Dermis microvascular lymphatic vessel endothelial cell (primary cell): ENCODE measurements around the gene HOXC9. TPM values are rescaled to one million over a fixed set of nuclear protein-coding genes. Genes with fewer than 3 reads are reported as not detected.
"Not testable (repeated sequence)": the region's sequence is repeated elsewhere in the genome, so short reads cannot be mapped to it uniquely, and the experiment has no call there.

Experiments used
- DNase-seq, 2 donors: peaks; one replicate each; pipeline versions ENCODE4 v3.0.0 to v3.0.0-alpha.2; 2010; ENCODE audit warnings: low read depth in 2 of 2
- total RNA-seq: library from RNA; depleted of rRNA; stranded (reverse); fragments of >200 nt; gene quantifications from 2 replicates; pipeline ENCODE4 v1.2.1, GENCODE V29; 2014

HOXC9 gene
- total RNA-seq, 1 donor from 2014 or later = 0.13 TPM

- DNase-seq = no peak
Measured at GRCh38 chr12:54038871-54039414, 39.0 kb downstream of the HOXC9 start.

- DNase-seq = no peak
Measured at GRCh38 chr12:54039417-54040147, 39.6 kb downstream of the HOXC9 start.

DNA sequence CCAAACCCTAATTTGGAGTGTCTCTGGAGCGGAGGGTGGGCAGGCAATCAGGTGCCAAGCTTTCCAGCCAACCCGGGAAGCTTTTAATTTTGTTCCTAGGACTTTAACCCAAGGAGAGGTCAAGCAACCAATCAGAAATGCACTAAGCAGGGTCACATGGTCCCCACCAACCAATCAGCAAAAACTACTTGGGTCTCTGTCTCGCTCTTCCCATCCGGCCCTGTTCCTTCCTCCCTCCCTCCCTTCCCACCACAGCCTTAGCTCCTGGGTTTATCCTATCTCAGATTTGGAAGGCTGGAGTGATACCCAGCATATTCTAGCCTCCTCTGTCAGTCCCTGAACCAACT lies 40.2 kb downstream of the HOXC9 start:
- DNase-seq = no peak

- DNase-seq = no peak
Measured at GRCh38 chr12:54040648-54041047, 40.7 kb downstream of the HOXC9 start.

DNA sequence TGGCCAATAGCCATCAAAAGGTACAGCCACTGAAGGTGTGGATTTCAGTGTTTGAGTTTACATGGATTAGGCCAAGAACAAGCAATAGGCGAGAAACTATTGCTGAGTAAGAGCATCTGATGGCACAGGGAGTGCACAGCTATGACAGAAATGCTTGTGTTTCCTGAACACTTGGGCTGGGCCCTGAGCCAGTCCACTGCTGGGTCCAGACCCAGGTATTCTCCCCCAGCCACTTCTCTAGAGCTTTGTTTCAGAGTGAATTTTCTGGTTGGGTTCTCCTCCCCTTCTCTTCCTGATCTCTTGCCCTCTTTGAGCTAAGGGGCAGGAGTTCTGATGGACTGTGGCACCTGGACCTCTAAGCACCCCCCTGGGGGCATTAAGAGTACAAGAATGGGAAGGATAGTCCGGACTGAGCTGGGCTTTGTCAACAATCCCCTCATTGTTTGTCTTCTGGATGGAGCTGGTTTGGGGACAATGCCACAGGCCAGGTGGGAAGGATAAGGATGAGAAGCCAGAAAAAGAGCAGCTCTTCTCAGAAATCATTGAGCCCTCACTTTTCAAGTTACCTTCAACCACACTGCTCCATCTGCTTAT lies 41.2 kb downstream of the HOXC9 start:
- DNase-seq = no peak

GRCh38 chr12:54042033-54042432 lies 42.1 kb downstream of the HOXC9 start:
- not testable (repeated sequence) for DNase-seq

- DNase-seq = no peak
Measured at GRCh38 chr12:54042970-54043853, 43.3 kb downstream of the HOXC9 start.

DNA sequence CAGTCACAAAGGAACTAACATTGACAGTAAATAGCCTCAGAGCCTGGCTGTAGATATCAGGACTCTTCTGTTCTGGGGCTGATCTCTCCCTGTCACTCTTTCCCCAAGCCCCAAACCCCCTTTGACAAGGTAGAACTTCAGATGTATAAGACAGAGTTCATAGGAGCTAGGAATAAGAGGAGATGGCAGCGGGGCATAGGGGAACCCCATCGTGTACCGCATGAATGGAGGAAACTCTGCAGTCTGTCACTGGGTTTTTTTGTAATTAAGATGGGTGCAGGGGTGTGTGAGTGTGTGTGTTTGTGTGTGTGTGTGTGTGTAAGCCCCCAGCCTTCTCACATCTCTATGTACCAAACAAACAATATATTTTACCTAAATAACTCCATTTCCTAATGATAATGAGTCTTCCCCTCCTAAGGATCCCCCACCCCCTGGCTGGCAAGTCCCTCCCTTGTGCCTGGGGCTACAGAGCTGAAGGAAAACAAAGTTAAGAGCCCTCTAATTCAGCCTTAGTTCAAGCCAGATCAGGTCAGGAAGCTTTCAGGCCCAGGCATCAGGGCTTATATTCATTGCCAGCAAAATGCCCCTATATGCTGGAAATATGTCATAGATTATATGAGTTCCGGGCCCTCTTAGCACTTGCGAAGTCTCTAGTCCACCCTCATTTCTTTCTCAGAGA lies 44.6 kb downstream of the HOXC9 start:
- DNase-seq = no peak

GRCh38 chr12:54045401-54045800 lies 45.4 kb downstream of the HOXC9 start:
- DNase-seq = no peak

DNA sequence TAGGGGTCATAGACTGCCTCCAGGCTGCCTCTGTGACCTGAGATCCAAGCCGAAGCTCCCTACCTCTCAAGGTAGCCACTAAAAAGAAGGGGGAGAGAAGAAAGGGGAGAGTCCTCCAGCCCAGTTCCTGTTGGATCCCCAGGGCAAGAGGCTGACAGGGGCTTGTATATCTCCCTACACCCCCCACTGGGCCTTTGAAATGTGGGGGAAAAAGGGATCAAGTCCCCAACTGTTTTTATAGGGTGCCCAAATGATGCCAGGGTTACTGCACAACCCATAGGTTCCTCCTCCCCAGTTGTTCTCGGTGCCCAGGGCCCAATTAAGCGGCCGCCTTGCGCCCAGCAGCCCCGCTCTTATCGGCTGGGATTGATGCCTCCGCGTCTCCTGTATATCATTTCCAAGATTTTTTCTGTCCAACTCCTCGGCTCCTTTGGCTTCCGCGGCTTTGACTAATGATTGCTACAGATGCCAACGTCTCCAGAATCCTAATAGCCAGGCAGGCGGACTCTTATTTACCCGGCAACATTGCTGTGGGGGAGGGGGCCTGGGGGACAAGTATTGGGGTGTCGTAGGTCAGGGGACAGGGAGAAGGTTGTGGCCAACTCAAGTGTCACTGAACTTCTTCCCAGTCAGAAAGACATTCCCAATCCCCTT lies 46.0 kb downstream of the HOXC9 start:
- DNase-seq = no peak

- no peak for DNase-seq
Measured at GRCh38 chr12:54046809-54047159, 46.8 kb downstream of the HOXC9 start.

DNA sequence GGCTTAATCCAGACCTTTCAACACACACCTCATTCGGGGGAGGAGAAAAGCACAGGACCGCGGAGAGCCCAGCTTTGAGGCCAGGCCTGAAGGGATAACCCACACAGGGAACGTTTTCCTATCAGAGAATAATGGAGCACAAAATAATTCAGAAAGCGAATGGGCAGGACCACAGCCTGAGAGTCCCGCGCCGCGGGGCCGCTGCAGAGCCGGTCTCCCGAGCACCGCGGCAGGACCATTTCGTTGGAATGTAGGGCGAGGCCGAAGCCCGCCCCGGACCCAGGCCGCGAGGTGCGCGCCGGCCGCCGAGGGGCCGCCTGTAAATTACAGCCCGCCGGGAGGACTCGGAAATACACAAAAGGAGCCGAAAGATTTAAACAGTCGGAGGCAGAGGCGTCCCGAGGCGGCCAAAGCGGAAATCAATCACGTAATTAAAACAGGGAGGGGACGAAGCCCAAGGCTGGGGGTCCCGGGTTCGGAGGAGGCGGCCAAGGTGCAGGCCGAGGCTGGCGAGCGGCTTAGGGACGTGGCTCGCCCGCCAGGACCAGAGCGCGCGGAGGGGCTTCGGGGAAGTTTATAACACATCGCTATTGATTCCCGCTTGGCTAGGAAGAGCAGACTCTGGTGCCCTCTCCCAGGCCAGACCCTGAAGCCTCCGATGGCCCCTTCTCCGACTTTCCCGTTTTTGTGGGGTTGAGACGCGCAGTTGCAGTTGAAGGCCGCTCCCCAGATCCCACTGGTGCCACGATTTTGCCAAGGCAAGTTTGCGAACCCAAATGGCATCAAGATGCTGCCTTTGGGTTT lies 47.4 kb downstream of the HOXC9 start:
- DNase-seq = no peak

- no peak for DNase-seq
Measured at GRCh38 chr12:54047964-54048303, 48.0 kb downstream of the HOXC9 start.

DNA sequence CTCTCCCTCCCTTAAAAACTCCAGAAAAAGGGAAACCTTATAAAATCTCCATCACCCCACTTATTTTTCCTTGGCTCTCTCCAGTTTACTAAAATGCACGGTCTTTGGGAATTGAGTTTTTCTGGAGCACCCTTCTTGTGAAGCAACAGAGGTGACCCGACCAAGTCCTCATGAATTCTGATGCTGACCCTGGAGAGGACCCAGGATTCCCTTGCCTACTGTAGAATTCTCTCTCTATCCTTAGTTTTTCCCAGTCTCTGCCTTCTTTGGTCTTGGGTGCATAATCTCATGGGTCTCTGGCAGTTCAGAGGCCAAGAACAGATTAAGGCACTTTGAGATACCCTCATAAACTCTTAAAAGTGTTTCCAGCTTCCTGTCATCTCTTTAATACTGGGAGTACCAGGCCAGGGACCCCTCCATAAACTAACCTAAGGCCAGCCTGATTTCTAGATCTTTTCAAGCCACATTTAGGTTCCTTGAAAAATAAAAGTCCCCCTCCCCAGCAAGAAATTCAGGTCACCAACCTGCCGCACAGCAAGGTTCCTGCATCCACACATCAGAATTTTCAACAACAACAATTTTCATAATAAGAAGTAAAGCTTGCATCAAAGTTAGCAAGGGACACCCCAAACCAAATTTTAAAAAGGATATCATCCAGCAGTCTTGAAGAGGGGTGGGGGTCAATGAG lies 48.6 kb downstream of the HOXC9 start:
- DNase-seq = no peak

DNA sequence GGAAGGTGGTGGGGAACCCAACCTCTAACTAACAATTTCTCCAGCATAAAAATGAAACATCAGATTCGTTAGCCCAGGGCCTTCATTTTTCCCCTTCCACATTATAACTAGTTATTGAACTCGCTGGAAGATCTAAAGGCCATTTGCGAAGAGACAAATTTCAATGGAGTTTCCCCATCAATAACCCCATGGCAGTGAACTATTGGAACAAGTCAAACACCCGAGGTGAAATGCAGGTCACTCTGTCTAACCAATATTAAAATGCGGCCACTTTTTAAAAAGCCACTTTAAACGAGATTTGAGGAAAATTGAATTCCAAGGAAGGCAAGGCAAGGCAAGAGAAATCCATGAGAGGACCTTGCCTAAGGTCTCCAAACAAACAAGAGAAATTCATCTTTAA lies 49.1 kb downstream of the HOXC9 start:
- no peak for DNase-seq

DNA sequence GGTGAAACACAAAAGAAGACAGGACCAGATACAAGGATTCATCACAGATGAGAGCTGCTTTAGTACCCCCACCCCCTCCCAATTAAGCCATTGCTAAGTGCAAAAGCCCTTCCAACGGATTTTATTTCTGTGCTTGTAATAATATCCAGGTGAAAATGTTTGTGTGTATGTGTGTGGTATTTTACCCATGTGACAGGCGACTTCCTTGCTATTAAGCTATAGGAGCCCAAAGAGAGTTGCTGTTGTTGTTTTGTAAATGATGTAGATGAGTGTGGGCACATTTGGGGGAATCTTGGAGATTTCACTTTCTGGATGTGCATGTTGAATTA lies 50.5 kb downstream of the HOXC9 start:
- DNase-seq = no peak

- DNase-seq = no peak
Measured at GRCh38 chr12:54051026-54051842, 51.3 kb downstream of the HOXC9 start.

GRCh38 chr12:54051874-54052437 lies 52.0 kb downstream of the HOXC9 start:
- no peak for DNase-seq

- no peak for DNase-seq
Measured at GRCh38 chr12:54052438-54053002, 52.6 kb downstream of the HOXC9 start.
